Measurements from ENCODE around the gene INAFM2. TPM values are rescaled to one million over a fixed set of nuclear protein-coding genes. Genes with fewer than 3 reads are reported as not detected.

Gene INAFM2
- total and polyA plus RNA-seq, 2 of the 4 experiments (the other 2 are of a cell fraction) = 10.4 to 14.0 TPM

DNA sequence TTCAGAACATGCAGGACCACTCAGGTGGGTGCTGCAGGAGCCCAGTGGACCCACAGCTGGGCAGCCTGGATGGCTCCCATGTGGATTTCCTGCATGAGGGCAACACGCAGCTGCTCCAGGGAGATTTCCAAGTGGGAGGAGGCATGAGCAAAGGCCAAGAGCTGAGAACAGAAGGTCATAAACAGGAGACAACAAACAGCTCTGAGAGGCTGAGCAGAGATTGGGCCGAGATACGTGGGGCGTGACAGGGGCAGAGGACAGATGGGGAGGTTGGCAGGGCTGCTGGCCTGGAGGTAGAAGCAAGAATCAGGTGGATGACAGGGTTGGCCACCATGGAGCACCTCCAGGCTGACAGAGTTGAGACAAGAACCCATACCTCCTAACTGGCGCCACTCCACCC, 30.2 kb downstream of the INAFM2 start:
- ChIA-PET CTCF (interaction anchor here (0.7 to 4.2 kb wide), 2 partner anchors 10 to 32 kb away, joined by 3 to 15 read pairs; no protein-coding TSS in a partner anchor), POLR2A (ENCODE audit: unreplicated experiment) (no interaction called here)
- H3K27ac ChIP-seq (ENCODE audit: insufficient read depth, low read length) = no peak overlapping the region
- no peak overlapping the region for H3K9ac ChIP-seq (ENCODE audit: low read depth, low read length)
- no peak overlapping the region for H3K4ac ChIP-seq (ENCODE audit: low read depth, low read length)
- no peaks in the 10 kb centered on the region for H3K36me3 ChIP-seq (ENCODE audit: control insufficient read depth, insufficient read depth, low read length)
- peaks cover 18% of the 10 kb centered on the region for H3K27me3 ChIP-seq (ENCODE audit: control insufficient read depth, insufficient read depth, low read length)
- H3K4me1 ChIP-seq (ENCODE audit: control insufficient read depth, insufficient read depth, low read length) = peaks cover 5% of the 10 kb centered on the region; the same call in 1 of the 2 replicates
- H2BK15ac ChIP-seq (ENCODE audit: low read depth, low read length) = no peak overlapping the region
- no peak for ATAC-seq (ENCODE audit: low read depth)
- no peak for TF ChIP-seq FOS (IDR thresholded peaks at IDR 0.05; ENCODE audit: low read depth, low read length)
- no peak for TF ChIP-seq RCOR1 (IDR thresholded peaks at IDR 0.05; ENCODE audit: insufficient replicate concordance, low read length)
- TF ChIP-seq MAZ (IDR thresholded peaks at IDR 0.05; ENCODE audit: borderline replicate concordance, low read depth, low read length) = no peak
- no peak for TF ChIP-seq NFE2L2 (IDR thresholded peaks at IDR 0.05; ENCODE audit: low read depth, low read length)
- TF ChIP-seq, protein P1, sequence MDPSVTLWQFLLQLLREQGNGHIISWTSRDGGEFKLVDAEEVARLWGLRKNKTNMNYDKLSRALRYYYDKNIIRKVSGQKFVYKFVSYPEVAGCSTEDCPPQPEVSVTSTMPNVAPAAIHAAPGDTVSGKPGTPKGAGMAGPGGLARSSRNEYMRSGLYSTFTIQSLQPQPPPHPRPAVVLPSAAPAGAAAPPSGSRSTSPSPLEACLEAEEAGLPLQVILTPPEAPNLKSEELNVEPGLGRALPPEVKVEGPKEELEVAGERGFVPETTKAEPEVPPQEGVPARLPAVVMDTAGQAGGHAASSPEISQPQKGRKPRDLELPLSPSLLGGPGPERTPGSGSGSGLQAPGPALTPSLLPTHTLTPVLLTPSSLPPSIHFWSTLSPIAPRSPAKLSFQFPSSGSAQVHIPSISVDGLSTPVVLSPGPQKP (IDR thresholded peaks at IDR 0.05; ENCODE audit: borderline replicate concordance, low read depth, low read length) = no peak
- TF ChIP-seq MAFK (IDR thresholded peaks at IDR 0.05; ENCODE audit: low read depth, low read length) = no peak
- TF ChIP-seq BHLHE40 (IDR thresholded peaks at IDR 0.05; ENCODE audit: low read depth, low read length) = no peak
- TF ChIP-seq CHD1 (IDR thresholded peaks at IDR 0.05; ENCODE audit: low read depth, low read length) = no peak
- no peak for TF ChIP-seq RAD21 (IDR thresholded peaks at IDR 0.05; ENCODE audit: low read length)
- no peak for TF ChIP-seq RFX5 (IDR thresholded peaks at IDR 0.05; ENCODE audit: low read depth, low read length)
- TF ChIP-seq, protein P2, sequence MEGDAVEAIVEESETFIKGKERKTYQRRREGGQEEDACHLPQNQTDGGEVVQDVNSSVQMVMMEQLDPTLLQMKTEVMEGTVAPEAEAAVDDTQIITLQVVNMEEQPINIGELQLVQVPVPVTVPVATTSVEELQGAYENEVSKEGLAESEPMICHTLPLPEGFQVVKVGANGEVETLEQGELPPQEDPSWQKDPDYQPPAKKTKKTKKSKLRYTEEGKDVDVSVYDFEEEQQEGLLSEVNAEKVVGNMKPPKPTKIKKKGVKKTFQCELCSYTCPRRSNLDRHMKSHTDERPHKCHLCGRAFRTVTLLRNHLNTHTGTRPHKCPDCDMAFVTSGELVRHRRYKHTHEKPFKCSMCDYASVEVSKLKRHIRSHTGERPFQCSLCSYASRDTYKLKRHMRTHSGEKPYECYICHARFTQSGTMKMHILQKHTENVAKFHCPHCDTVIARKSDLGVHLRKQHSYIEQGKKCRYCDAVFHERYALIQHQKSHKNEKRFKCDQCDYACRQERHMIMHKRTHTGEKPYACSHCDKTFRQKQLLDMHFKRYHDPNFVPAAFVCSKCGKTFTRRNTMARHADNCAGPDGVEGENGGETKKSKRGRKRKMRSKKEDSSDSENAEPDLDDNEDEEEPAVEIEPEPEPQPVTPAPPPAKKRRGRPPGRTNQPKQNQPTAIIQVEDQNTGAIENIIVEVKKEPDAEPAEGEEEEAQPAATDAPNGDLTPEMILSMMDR (conservative IDR thresholded peaks at IDR 0.05; ENCODE audit: low read depth, low read length) = no peak
- TF ChIP-seq SMC3 (IDR thresholded peaks at IDR 0.05; ENCODE audit: low read depth, low read length) = no peak
- H3K56ac ChIP-seq (ENCODE audit: extremely low read depth, insufficient read depth, low read length) = no peak overlapping the region
- intact Hi-C loops (cut with micrococcal nuclease) (no loop called here), in situ Hi-C loops (cut with MboI; ENCODE audit: low sequenced_read_pairs) (no loop called here), dilution Hi-C loops (cut with HindIII; ENCODE audit: low sequenced_read_pairs, unreplicated experiment) (no loop called here)
- no peak overlapping the region for H2BK120ac ChIP-seq (ENCODE audit: low read depth, low read length)
- peak overlapping the region; percentile 20 for H2AK9ac ChIP-seq (replicated peaks; ENCODE audit: low read depth, low read length, poor library complexity)
- no peak overlapping the region for H3K18ac ChIP-seq (ENCODE audit: low read depth, low read length)
- 33% methylated on average over 1 of the region's 5 CpGs; no CpG with 5 or more reads in 1 of the 2 experiments for WGBS, 2 experiments (ENCODE audit: extremely low coverage in 2 of 2, insufficient read length in 1 of 2)
- no TSS peak for BruUV-seq (replicated peaks)
- H4K8ac ChIP-seq (ENCODE audit: low read depth in 2 of 2, low read length in 2 of 2) = no peak overlapping the region
- H2BK20ac ChIP-seq (ENCODE audit: low read depth, low read length) = no peak overlapping the region
- no peak overlapping the region for H4K91ac ChIP-seq (ENCODE audit: insufficient read depth, low read depth, low read length)
- H4K5ac ChIP-seq (ENCODE audit: low read depth, low read length) = no peak overlapping the region
- no peak overlapping the region for H3K4me3 ChIP-seq (ENCODE audit: insufficient read depth, low read depth, low read length)
- H3K9me1 ChIP-seq (ENCODE audit: insufficient read depth, low read length) = no peaks in the 10 kb centered on the region
- H3K23ac ChIP-seq (ENCODE audit: low read depth, low read length) = no peak overlapping the region
- no peak overlapping the region for H2AFZ ChIP-seq (replicated peaks; ENCODE audit: low read length, poor library complexity)
- no peaks in the 10 kb centered on the region for H4K20me1 ChIP-seq (ENCODE audit: insufficient read depth, low read length)
- no peaks in the 10 kb centered on the region for H3K79me1 ChIP-seq (ENCODE audit: low read depth in 1 of 2, low read length in 2 of 2)
- no peak overlapping the region for H3K14ac ChIP-seq (replicated peaks; ENCODE audit: low read depth, low read length)
- no peak for DNase-seq
- H3K4me2 ChIP-seq (ENCODE audit: low read depth, low read length) = no peak overlapping the region
- no peaks in the 10 kb centered on the region for H3K9me3 ChIP-seq (ENCODE audit: control insufficient read depth, insufficient read depth, low read length)
- H2AK5ac ChIP-seq (ENCODE audit: low read depth, low read length) = no peak overlapping the region
- no peak overlapping the region for H2BK5ac ChIP-seq (ENCODE audit: low read depth, low read length, poor library complexity, severe bottlenecking)
